HG02943 (cell line): ENCODE data around the gene NSL1.
"Not testable (repeated sequence)": the region's sequence is repeated elsewhere in the genome, so short reads cannot be mapped to it uniquely, and the experiment has no call there.

Source experiments
- ATAC-seq: cut with Tn5 transposase; IDR thresholded peaks from one replicate; pipeline ENCODE4 v1.9.1; 2021; ENCODE audit warnings: mild to moderate bottlenecking, low read depth, moderate library complexity; ENCODE audit not compliant: unreplicated experiment

The NSL1 gene

DNA sequence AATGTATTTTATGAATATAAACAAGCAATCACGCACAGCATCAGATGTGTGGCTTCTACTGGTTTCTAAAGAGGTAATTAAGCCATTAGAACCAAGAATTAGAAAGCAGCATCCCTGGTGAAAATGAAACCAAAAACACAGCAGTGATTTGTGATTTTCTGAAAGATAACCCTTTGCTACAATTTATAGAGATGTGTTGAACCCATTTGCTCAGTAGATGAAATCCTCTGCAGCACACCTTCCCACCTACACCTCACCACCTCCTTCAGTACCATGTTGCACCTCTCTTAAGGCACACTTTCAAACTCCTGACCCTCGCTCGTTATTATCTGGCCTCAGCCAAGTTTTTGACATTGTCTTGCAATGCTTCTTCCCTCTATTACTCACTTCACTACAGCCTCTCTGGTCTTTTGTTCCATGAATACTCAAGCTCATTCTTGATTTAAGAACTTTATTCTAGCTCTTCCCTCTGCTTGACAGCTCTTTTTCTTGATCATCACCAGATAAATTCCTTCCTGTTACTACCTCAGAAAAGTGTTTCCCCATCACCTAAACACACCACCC is 38.6 kb downstream of the NSL1 start:
- no peak for ATAC-seq

DNA sequence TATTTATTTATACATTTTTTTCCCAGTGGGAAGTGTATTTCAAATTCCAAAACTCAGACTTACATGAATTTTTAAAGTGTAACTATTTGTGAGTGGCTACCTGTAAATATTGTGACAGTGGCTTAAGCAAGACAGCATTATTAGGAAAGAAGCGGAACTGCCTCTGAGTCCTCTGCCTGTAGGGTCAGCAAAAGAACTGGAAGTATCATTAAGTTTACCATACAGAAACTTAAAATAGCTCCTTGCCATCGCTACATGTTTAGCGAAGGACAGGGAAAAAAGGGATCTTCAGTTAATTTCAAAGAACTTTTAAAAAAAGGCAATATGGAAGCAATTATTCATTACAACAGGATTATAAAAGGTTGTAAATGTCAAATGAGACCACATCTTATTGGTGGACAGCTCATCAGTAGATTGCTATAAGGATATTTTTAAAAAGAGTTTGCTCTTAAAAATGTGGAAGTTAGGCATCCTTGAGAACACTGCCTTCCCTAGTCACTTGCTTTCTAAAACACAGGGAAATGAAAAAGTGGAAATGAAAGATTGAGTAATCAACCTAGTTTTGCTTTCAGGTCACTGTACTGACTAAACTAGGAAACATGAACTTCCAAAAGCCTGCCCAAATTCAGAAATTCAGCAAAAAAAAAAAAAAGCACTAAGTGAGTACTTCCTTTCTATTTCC is 39.2 kb downstream of the NSL1 start:
- ATAC-seq: no peak

DNA sequence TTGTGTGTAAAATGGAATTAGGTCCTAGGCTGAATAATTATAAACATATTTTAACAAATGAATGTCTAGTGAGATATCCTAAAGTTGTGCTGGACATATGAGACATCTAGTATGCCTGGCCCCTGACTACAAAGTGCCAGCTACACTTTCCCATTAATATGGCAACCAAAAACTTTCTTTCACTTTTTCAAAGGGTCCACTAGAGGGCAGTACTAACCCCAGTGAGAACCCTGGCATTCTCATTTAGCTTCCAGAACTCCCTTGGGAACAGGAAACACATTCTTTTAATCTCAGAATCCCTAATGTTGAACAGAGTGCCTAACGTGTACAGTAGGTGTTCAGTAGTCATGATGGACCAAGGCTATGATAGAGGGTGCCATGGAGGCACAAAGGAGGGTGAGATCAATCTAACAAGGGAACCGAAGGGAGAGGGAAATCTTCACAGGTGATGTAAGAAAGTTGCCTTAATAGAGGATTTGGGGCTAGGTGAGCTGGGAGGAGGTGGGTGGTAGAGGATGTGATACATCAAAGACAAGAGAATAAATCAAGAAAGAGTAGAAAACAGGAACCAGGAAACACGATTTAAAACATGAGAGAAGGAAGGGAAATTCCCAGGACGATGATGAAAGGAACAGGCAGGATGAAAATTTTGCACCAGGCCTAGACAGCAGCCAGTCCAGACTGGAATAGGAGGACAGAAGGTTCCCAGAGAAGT is 41.6 kb downstream of the NSL1 start:
- ATAC-seq: no peak

DNA sequence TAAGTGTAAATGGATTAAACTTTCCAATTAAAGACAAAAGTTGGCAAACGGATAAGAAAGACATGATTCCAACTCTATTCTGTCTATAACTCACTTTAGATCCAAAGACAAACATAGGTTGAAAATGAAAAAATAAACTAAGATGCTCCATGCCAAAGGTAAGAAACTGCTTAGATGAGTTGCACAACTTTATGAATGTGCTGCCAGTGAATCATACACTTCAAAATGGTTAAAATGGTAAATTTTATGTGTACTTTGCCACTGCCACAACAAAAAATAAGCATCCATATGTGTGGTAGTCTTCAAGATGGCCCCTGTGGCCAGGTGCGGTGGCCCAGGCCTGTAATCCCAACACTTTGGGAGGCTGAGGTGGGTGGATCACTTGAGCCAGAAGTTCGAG is 45.0 kb downstream of the NSL1 start:
- ATAC-seq: no peak

DNA sequence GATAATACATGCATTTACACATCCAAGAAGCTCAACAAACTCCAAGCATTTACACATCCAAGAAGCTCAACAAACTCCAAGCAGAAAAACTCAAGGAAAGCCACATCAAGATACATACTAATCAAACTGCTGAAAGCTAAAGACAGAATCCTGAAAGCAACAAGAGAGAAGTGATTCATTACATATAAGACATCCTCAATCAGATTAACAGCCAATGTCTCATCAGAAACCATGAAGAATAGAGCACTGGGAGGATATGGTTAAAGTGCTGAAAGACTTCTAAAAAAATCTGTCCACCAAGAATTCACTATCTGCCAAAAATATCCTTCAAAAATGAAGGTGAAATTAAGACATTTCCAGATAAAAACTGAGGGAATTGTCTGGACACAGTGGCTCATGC is 46.3 kb downstream of the NSL1 start:
- no peak for ATAC-seq

DNA sequence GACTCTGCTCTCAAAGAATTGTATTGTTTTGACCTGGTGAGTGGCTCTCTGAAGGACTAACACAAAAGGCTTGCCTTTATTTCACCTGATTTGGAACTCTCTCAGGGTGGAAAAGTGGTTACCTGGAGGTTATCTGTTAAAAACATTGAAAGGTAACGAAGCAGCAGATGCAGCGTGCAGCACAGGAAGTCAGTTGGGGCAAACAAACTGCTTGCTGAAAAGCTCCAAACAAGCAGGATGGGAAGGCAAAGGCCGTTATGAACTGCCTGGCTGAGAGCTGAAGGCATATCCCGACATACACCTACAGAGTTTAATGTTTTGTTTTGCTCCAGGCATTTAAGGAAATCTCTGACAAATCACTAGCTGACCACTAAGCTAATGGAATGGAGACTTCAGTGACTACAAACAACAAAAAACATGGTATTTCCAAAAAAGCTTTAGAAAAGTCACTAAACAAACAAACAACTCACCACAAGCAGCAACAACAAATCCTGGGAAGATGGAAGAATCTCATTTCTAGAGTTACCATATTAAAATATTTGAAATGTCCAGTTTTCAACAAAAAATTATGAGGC is 47.6 kb downstream of the NSL1 start:
- ATAC-seq: no peak

DNA sequence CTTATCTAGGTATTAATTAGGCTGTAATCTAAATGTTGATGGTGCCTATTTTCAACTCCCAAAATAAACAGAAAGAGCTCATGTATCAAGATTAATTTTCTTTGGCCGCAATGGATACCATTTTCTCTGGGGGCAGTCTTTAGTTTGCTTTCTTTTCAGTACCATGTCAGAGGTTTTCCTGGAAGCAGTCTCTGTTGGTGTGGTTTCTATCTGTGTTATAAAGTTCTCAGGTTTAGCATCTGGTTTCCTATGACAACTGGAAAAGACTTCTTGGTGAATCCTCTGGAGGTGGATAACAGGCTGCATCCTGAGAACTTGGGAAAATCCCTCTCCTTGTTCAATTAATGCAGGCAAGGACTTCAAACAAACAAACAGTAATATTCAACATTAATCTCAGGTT is 53.2 kb downstream of the NSL1 start:
- ATAC-seq: no peak

DNA sequence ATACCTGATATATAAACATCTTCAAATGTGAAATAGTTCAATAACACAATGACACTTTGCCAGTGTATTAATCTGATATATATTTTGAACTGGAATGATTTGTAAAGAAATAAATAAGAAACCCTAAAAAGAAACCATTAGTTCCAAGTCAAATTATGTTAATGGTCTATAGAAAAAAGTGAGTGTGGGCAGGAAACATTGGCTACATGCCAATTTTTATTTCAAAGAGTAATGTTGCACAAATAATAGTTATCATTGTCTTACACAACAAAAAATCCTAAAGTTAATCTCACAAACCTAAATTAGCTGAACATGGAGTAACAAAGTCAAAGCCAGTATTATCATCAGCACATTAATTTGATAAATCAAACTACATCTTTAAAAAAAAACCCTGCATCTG is 54.0 kb downstream of the NSL1 start:
- ATAC-seq: no peak

DNA sequence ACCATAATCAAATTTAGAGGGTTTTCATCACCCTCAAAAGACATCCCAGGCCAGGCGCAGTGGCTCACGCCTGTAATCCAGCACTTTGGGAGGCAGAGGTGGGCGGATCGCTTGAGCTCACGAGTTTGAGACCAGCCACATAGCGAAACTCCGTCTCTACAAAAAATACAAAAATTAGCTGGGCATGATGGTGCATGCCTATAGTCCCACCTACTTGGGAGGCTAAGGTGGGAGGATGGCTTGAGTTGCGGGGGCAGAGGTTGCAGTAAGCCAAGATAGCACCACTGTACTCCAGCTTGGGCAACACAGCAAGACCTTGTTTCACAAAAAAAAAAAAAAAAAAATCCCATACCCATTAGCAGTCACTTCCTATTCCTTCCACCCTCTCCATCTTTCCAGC is 58.5 kb downstream of the NSL1 start:
- ATAC-seq: no peak

DNA sequence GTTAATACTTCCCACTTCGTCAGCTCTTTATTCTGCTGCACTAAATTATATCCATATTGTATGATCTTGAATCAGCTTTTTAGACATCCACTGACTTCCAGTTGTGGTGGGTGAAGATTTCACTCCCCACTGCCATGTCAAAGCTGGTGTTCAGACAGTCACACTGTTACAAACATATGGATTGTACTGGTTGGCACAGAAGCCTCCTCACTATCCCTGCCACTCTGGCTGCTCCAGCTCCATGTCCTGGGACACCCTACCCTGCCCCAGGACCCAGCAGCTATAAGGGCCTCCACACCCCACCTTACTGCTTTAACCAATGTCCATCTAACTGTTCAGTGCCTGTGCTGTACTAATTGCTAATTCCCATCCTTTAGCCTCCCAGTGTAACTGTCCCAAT is 59.9 kb downstream of the NSL1 start:
- ATAC-seq: no peak

DNA sequence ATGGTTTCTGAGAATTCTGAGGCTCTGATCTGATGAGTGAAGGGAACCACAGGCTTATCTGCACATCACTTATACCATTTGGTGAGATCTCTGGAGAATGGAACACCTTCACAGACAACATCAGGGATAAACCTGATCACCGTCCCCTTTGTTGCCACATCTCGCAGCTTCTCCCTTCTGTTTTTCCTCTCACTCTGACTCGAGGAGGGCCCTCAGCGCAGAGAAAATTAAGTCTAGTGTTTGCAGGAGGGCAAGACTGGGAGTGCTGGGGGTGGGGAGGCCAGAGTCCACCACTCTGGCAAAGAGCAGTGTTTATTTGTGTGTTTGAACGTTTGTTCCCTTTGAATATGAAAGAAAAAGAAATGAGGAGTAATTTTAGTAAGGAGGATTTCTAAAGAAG is 63.0 kb downstream of the NSL1 start:
- no peak for ATAC-seq

DNA sequence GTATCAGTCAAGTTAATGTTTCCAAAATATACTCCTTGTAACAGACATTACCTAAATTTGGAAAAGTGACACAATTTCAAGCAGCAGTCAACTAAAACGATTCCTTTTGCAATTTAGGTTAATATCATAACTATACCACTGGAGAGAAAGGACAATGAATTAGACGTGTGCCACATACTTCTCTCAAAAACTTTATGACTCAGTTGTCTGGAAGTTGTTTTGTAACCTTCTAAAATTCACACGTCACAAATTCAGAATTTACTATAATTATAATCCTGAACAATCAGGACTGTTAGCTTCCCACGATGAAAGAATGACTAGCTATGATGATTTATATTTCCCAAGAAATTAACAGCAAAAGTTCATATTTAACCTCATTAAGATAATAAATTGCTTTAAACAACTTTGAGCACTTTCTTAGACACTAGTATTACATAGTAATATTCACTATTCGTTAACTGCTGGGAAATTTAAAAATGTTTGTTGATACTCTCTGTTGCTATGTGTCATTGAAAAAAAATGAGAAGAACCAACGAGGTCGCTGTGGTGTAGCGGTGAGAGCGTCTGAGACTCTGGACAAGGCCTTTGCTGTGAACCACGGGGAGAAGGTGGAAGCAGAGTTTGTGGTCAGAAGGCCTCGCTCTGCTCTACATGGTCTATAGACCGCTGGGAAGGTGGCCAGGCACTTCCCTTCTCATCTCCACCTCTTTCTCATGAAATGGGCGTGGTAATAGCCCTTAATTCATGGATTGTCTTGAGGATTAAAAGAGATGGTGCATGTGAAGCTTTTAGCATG is 64.0 kb downstream of the NSL1 start:
- ATAC-seq: no peak

DNA sequence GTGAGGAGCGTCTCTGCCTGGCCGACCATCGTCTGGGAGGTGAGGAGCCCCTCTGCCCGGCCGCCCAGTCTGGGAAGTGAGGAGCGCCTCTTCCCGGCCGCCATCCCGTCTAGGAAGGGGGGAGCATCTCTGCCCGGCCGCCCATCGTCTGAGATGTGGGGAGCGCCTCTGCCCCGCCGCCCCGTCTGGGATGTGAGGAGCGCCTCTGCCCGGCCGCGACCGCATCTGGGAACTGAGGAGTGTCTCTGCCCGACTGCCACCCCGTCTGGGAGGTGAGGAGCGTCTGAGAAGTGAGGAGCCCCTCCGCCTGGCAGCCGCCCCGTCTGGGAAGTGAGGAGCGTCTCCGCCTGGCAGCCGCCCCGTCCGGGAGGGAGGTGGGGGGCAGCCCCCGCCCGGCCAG is 66.9 kb downstream of the NSL1 start:
- ATAC-seq: not testable (repeated sequence)

DNA sequence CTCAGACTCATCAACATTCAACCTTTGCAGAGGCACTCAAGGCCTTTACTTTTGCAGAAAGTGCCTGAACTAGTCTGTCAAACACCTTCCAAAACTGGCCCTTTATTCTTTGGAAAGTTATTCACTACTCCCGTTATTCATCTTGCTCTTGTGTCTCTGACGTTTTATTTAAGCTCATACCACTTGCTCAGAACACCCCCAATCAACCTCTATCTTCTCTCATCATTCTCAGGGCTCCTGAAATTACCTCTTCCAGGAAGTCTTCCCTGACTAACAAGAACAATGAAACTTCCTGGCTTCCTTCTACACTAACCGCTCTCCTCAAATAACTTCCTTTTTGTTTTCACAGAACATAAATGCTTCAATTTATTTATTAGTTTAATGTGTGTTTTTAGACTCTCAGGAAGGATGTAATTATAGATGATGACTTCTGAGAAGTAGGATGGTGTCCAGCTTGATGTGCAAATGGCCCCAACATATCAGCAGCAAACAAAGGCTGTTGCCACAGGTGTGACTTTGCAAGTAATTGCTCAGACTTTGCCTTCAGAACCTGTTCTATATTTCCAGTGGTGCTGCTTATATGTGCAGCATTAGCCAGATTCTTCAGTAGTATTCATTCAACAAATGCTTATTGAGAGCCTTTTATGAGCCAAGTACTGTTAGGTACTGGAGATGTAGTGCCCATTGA is 69.2 kb downstream of the NSL1 start:
- no peak for ATAC-seq

DNA sequence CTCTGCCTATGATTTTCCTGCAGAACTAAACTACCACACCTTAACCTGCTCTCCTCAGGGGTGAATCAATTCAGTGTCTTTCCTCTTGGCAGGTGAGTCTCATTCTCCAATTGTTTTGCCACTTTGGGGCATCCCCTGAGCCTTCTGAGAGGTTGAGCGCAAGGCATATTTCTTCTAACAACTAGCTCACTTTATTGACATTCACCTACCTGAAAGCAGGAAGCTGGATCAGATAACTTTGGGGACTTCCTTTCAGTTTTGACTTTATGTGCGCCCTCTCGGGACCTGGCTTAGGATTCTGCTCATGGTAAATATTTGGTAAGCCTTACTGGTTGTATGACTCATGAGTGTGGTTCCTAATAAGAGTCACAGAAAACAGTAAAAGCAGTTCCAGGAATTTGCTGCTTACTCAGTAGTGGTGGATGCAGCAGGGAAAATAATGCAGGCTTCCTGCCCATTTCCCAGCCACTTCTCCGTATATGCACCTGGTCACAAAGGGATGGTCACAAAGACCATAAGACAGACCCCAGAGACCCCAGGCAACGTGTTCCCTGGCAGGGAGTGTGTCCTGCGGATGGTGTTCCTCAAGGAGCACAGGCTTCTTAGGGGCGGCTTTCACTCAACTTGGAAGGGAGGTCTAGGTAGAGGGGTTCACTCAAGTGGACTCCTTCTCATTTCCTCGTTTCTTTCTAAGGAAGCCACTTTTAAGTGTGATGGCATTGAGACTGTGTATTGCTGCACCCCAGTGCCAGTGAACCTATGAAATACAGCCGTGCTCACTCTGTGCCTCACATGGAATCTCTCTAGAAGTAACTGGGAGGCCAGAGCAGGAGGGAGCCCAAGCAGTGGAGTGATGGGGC is 70.0 kb downstream of the NSL1 start:
- ATAC-seq: no peak

DNA sequence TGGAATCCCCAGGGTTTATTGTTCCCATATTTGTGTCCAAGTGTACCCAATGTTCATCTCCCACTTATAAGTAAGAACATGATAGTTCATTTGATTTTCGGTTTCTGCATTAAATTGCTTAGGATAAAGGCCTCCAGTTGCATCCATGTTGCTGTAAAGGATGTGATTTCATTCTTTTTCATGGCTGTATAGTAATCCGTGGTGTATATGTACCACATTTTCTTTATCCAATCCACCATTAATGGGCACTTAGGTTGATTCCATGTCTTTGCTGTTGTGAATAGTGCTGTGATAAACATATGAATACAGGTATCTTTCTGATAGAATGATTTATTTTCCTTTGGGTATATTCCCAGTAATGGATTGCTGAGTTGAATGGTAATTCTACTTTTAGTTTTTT is 71.9 kb downstream of the NSL1 start:
- ATAC-seq: no peak

DNA sequence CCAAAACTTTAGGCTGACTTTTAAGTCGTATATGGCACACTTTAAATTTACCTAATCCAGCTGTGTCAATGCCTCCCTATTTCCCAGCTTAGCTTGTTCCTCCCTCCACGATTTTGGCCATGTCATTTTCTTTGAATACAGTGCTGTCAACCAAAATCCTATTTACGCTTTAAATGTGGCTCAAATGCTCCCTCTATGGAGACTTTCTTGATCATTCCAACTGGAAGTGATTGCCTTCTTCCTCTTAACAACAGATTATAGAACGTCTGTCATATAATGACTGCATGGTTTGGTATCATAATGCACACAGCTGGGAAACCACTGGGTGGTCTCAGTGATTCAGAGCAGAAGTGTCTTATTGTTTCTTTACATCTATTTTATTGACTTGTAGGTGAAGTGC is 73.1 kb downstream of the NSL1 start:
- no peak for ATAC-seq

DNA sequence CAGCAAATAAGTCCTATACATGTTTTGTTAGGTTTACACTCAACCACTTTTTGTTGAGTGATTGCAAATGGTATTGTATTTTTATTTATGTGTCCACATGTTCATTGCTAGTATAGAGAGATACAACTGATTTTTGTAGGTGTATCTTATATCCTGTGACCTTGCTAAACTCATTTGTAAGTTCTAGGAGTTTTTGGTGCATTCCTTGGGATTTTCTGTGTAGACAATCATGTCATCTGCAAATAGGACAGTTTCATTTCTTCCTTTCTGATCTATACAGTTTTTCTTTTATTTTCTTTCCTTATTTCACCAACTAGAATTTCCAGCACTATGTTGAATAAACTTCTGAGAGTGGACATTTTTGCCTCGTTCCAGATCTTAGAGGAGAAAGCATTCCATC is 75.4 kb downstream of the NSL1 start:
- ATAC-seq: no peak

DNA sequence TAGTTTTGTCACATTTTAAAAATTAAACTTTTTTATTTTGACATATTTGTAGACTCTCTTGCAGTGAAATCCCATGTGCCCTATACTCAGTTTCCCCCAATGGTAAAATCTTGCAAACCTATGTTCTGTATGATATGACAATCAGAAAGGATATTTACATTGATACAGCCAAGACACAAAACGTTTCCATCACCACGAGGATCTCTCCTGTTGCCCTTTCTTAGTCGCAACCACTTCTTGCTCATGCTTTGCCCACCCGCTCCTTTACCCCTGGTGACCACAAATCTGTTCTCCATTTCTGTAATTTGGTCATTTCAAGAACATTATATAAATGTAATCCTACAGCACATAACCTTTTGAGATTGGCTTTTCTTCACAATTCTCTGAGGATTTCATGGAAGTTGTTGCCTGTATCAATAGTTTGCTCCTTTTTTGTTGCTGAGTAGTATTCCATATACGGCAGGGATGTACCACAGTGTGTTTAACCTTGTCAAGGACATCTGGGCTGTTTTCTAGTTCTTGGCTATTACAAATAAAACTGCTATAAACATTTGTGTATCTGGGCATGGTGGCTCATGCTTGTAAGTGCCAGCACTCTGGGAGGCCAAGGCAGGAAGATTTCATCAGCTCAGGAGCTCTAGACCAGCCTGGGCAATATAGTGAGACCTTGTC is 78.0 kb downstream of the NSL1 start:
- no peak for ATAC-seq
